ENCODE results near the gene PRSS36. TPM values are rescaled to one million over a fixed set of nuclear protein-coding genes. Genes with fewer than 3 reads are reported as not detected.

The PRSS36 gene
- total RNA-seq, 1 experiment from 2014 or later: 0.66 TPM

GRCh38 chr16:31112711-31113110 lies 37.2 kb downstream of the PRSS36 start:
- H3K79me1 ChIP-seq (ENCODE audit: insufficient read depth, low read depth, low read length, poor library complexity, severe bottlenecking): no peaks in the 10 kb centered on the region
- no peaks in the 10 kb centered on the region for H3K9me3 ChIP-seq (ENCODE audit: control insufficient read depth, low read depth, low read length)
- no peak overlapping the region for H3K4me2 ChIP-seq (ENCODE audit: insufficient read depth, insufficient read length, low read length)
- no peaks in the 10 kb centered on the region; the same call in 1 of the 2 replicates for H3K27me3 ChIP-seq (ENCODE audit: insufficient read depth, low read length)
- H3K79me2 ChIP-seq (ENCODE audit: insufficient read depth, low read length): peaks cover 1% of the 10 kb centered on the region; the same call in 1 of the 2 replicates
- no peak overlapping the region for H3T11ph ChIP-seq (ENCODE audit: low read length)
- H3K18ac ChIP-seq (ENCODE audit: insufficient read length, low read depth, low read length): no peak overlapping the region
- H3K23ac ChIP-seq (ENCODE audit: insufficient read length, low read depth, low read length): no peak overlapping the region
- no peak overlapping the region for H3K27ac ChIP-seq (ENCODE audit: insufficient read length, low read depth, low read length)
- H3K14ac ChIP-seq (ENCODE audit: insufficient read depth, low read length): no peak overlapping the region
- no peaks in the 10 kb centered on the region for H3K4me1 ChIP-seq (ENCODE audit: insufficient read depth, low read length)
- no peak overlapping the region for H4K8ac ChIP-seq (replicated peaks; ENCODE audit: insufficient read length, low read depth, low read length)
- no peak overlapping the region for H4K91ac ChIP-seq (ENCODE audit: insufficient read length, low read depth, low read length)
- H2AFZ ChIP-seq (ENCODE audit: low read length): no peak overlapping the region
- Mint-ChIP-seq H3K36me3 (ENCODE audit: insufficient read depth in 1 of 3, low read depth in 3 of 3) (peaks cover 19 to 41% (median 33%) of the 10 kb centered on the region in 3 experiments), H3K27me3 (ENCODE audit: low read depth) (no peaks in the 10 kb centered on the region; the same call in 1 of the 2 replicates), H3K27ac (no peak overlapping the region; a peak in 1 of 7 replicates), H3K4me3 (no peak overlapping the region), H3K4me1 (peaks cover 4 to 7% of the 10 kb centered on the region in 2 experiments), H3K9me3 (no peaks in the 10 kb centered on the region)
- no peak overlapping the region for H2BK20ac ChIP-seq (ENCODE audit: low read depth, low read length, poor library complexity, severe bottlenecking)
- TF ChIP-seq, protein P1, sequence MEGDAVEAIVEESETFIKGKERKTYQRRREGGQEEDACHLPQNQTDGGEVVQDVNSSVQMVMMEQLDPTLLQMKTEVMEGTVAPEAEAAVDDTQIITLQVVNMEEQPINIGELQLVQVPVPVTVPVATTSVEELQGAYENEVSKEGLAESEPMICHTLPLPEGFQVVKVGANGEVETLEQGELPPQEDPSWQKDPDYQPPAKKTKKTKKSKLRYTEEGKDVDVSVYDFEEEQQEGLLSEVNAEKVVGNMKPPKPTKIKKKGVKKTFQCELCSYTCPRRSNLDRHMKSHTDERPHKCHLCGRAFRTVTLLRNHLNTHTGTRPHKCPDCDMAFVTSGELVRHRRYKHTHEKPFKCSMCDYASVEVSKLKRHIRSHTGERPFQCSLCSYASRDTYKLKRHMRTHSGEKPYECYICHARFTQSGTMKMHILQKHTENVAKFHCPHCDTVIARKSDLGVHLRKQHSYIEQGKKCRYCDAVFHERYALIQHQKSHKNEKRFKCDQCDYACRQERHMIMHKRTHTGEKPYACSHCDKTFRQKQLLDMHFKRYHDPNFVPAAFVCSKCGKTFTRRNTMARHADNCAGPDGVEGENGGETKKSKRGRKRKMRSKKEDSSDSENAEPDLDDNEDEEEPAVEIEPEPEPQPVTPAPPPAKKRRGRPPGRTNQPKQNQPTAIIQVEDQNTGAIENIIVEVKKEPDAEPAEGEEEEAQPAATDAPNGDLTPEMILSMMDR (conservative IDR thresholded peaks at IDR 0.05): no peak
- no peak overlapping the region for H3K4ac ChIP-seq (ENCODE audit: low read depth, low read length)
- no peak overlapping the region for H4K5ac ChIP-seq (ENCODE audit: insufficient read length, low read depth, low read length)
- H2BK120ac ChIP-seq (ENCODE audit: low read depth, low read length, poor library complexity, severe bottlenecking): no peak overlapping the region
- no peak overlapping the region for H2BK12ac ChIP-seq (ENCODE audit: insufficient read length, low read depth, low read length)
- H3K23me2 ChIP-seq (ENCODE audit: insufficient read length, low read depth, low read length, poor library complexity, severe bottlenecking): peaks cover 8% of the 10 kb centered on the region
- H2AK5ac ChIP-seq (ENCODE audit: insufficient read length, low read length): no peak overlapping the region
- no peak for DNase-seq
- H4K20me1 ChIP-seq (ENCODE audit: control insufficient read depth, insufficient read depth, insufficient read length): no peaks in the 10 kb centered on the region
- no peak overlapping the region for H3K56ac ChIP-seq (ENCODE audit: insufficient read length, low read depth, low read length)
- H2BK15ac ChIP-seq (ENCODE audit: low read depth, low read length): no peak overlapping the region
- no CpG with 5 or more reads among the region's 2 CpGs for WGBS (ENCODE audit: extremely low coverage, insufficient read length, low lambda C conversion rate)
- H3K9ac ChIP-seq (ENCODE audit: extremely low read depth, insufficient read length, low read length): no peak overlapping the region
- no peak overlapping the region for H2BK5ac ChIP-seq (ENCODE audit: insufficient read length, low read length)

All from H9 (cell line).